Glomerular visceral epithelial cell (primary cell): ENCODE measurements around the gene MAP3K10.

ENCODE experiments used
- DNase-seq: peaks from one replicate; pipeline ENCODE4 v3.0.0-alpha.2; 2016; ENCODE audit errors: extremely low spot score

MAP3K10 gene

DNA sequence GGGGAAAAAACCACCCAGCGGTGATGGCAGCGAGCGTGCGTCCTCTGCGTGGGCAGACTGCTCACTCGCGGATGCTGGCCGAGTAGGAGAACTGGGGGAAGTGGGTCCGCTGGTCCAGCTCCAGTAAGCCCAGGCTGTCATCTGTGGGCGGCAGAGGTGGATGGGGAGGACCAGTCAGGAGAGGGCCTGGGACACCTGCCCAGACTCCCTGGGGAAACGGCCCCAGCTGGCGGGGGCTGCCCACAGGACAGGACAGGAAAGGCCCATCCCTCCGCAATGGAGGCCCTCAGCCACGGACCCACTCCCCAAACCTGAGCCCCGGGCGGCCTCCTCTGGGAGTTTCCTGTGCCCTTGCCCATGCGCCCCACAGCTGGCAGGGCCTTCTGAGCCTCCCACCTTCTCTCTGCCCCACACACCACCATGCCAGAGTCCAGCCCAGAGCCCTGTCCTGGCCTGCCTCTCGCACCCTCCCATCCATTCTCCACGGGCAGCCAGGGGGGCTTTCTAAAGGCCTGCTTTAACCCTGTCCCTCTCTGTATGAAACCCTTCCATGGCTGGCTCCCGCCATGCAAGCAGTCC lies 42.7 kb downstream of the MAP3K10 start:
- DNase-seq = no peak

DNA sequence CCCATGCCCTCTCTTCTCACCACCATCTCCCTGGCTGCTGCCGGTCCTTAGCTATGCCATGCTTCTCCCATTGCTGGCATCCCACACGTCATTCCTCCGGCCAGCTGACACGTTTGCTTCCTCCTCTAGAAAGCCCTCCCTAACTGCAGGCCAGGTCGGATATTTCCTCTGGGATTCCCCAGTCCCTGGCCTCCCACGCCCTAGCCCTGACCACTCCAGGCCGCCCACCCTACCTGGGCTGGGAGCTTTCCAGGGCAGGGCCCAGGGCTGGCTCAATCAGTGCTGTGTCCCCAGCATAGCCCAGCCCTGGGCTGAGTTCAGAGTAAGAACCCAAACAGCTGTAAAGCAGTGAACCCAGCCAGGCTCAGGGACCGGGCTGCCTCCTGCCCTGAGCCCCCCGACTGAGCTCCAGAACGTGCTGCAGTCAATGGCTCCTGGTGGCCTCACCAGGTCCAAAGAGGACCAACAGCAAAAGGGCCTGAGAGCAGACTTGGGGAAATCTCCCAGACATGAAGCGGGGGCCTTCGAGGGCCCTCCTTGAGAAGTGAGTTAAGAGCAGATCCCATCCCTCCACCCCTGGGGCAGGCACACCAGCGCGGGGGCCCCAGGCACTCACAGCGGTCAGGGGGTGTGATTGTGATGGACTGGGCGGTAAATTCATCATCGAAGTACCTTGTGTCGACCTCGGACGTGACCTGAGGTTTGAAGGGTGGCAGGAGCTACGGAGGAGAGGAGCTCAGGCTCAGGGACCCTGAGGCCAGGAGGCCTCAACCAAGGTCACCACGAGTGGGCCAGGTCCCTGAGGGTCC lies 43.4 kb downstream of the MAP3K10 start:
- no peak for DNase-seq

DNA sequence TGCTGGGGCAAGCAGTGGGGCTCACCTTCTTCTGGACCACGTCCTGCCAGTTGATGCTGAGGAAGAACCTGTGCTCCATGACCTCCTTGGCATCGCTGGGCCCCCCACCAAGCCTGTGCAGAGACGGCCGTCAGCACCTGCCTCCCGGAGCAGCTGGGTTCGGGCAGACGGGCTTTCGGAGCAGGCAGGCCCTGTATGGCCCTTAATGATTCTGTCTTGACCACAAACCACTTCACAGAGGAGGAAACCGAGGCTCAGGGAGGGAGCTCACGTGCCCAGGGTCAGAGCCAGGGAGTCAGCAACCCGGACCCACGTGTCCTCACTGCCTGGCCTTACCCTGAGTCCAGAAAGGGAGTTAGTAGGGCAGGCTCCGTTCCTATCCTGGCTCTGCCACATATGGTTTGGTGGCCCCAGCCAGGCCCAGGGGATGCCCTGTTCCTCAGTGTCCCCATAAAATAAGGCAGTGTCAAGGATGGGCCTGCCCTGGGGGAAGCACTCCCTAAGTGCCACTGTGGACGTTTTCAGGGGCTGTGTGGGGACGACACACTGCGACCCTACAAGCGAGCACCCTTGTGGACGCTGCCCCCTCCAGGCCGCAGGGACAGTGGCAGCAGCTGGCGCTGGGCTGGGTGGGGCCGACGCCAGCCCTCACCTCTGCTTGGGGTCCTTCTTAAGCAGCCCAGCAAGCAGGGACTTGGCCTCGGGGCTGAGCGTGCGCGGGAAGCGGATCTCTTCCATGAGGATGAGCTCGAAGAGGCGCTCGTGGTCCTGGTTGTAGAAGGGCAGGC lies 44.2 kb downstream of the MAP3K10 start:
- no peak for DNase-seq

DNA sequence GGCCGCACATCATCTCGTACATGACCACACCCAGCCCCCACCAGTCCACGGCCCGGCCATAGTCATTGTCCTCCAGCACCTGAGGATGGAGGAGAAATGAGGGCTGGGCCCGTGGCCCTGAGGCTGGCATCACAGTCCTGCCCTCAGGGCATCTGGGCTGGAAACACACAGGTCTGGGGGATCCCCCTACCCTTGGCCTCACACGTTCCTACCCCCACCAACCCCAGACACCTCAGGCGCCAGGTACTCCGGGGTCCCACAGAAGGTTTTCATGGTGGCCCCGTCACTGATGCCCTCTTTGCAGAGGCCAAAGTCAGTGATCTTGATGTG lies 44.8 kb downstream of the MAP3K10 start:
- DNase-seq = no peak

DNA sequence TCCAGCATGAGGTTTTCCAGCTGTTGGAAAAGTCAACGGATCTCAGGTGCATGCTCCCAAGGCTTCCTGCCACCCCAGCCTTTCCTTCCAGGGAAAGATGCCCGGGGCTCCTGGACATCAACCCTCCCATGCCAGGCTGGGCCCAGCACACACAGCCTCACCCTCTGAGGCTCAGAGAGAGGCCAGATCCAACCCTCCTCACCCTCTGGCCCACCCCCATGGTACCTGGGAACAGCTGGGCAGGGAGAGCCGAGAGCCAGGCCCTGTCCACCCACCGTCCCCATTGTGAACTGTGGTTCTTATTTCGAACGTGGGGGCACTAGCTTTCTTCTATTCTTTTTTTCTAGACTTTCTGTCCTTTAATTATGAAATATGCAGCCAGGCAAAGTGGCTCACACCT lies 45.1 kb downstream of the MAP3K10 start:
- DNase-seq = no peak

DNA sequence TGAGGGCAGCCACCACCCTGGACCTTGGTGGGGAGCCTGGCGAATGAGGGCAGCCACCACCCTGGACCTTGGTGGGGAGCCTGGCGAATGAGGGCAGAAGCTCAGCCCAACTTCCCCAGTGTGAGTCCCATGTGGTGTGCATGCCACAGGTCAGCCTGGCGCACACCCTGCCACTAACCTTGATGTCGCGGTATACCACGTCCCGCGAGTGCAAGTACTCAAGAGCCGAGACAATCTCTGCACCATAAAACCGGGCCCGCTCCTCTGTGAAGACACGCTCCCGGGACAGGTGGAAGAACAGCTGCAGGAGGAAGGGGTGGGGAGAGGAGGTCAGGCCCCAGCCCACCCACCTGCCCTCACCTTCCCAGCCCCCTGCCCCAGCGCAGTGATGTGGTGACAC lies 46.6 kb downstream of the MAP3K10 start:
- no peak for DNase-seq

GRCh38 chr19:40238775-40239174 lies 47.5 kb downstream of the MAP3K10 start:
- DNase-seq = no peak

GRCh38 chr19:40239415-40240226 lies 48.4 kb downstream of the MAP3K10 start:
- DNase-seq = no peak

DNA sequence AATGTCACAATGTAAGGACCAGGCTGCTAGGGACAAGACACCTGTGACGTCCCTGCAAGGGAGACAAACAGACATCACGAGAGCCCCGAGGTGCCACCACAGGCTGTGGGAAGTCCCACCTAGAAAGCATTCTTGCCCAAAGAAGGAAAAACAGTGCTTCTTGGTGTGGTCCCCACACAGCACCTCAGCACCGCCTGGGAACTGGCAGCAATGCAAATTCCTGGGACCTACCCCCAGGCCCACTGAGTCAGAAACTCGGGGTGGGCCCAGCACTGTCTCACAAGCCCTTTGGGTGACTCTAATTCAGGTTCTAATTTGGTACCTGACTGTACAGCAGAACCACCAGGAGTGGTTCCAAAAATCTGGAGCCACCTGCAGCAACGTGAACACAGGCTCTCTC lies 49.1 kb downstream of the MAP3K10 start:
- DNase-seq = no peak

DNA sequence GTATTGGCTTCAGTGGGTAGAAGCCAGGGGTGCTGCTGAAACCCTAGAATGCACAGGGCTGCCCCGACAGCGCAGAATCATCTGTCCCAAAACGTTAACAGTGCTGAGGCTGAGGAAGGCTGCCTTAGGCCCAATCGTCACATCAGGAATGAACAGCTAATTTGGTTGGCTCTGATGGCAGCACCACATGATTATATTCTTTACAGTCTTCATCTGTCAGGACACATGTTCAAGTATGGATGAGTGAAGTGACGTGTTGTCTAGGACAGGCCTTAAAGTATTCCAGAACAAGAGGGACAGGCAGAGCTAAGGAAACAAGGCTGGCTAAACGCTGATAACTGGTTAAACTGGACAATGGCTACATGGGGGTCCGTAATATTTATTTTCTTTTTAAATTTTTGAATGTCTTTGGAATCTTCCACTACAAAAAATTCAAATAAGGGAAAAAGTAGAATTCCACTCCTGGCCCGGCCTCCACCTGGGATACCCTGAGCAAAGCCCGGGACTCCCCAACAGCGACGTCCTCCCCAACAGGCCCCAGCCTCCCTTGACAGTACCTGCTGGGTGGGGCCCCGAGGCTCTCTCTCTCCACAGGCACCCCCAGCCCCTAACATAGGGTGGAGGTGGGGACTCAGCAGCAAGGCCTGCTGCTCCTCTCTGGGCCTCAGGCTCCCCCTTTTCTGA lies 50.0 kb downstream of the MAP3K10 start:
- no peak for DNase-seq

DNA sequence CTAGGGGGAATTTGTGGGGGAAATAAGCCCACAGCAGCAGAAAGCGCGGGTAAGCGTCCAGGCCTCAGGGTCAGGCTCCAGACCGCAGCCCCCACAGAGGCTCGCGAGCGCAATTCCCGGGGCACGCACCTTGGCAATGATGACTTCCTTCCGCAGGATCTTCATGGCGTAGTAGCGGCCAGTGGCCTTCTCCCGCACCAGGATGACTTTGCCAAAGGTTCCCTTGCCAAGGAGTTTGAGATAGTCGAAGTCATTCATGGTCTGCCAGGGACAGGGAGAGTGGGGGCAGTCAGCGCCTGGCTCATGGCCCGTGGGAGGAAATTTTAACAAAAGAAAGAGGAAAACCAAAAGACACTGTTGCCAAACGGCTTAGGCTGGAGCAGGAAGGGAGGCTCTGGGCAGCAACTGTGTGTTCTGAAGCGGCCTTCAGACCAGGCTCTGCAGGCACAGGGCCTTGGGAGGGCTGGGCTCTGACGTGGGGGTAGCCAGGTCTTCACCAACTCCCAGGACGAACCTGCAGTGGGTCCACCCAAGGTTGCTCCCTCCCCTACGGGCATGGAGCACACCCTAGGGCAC lies 50.7 kb downstream of the MAP3K10 start:
- DNase-seq = no peak

DNA sequence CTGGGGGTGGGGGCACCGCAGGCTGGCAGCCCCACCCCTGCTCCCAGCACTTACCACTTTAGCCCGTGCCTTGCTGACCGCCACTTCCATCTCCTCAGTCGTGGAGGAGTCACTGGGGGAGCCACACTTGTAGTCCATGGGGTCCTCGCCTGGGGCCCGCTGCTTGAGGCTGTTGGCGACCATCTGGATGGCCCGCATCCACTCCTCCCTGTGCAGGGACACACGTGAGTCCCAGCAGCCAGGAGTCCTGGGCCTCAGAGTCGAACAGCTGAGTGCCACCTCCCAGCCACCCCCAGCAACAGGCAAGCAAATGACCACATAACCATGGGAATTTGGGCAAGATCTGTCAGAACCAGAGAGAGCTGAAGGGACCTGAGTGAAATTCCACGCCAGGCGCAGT lies 51.3 kb downstream of the MAP3K10 start:
- no peak for DNase-seq

- no peak for DNase-seq
These were observed 52.0 kb downstream of the MAP3K10 start for GRCh38 chr19:40243181-40243580.

DNA sequence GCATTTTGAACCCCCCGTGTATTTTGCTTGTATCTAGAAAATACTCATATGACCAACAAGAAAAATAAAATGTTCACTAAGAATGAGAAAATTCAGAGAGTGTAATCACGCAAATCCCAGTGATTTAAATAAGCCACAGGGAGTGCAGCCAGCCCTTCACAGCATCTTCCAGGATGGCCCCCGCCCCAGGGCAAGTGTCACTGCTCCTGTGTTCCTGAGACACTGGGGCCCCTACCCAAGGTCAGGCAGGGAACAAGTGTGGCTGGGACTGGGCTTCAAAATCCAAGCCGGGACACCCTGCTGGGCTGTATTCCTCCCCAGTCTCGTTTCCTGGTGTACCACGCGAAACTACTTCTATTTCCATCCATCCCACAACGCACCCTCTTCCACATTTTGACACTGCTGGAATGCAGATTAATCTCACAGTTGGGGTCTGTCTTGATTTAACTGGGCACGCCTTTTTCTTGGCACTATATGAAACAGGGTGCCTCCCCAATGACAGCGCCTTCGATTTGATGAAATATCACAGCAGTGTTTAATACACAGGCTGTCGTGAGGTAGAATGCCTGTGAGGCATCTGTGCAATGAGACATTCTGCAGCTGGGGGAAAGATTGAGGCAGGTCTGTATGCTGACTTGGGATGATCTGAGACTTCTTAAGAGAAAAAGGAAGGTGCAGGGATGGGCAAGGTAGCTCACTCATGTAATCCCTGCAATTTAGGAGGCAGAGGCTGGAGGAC lies 53.5 kb downstream of the MAP3K10 start:
- no peak for DNase-seq

- no peak for DNase-seq
These were observed 54.4 kb downstream of the MAP3K10 start for GRCh38 chr19:40245506-40246128.

GRCh38 chr19:40246292-40247073 lies 55.3 kb downstream of the MAP3K10 start:
- DNase-seq = no peak

DNA sequence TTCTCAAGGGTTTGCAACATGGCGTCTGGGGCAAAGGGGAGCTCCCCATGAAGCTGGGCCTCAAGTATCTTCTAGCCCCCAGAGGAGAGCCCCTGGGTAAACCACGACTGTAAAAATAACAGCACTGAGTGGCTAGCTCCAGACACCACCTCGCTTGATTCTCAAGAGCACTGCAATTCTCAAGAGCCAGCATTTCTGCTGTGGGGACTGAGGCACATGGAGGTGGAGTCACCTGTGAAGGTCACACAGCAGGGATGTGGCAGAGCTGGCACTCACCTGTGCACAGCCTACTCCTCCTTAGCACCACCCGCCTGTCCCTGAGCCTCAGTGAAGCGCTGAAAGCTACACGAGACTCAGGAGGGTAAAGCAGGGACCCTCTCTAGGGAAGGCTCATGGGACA lies 56.0 kb downstream of the MAP3K10 start:
- no peak for DNase-seq

DNA sequence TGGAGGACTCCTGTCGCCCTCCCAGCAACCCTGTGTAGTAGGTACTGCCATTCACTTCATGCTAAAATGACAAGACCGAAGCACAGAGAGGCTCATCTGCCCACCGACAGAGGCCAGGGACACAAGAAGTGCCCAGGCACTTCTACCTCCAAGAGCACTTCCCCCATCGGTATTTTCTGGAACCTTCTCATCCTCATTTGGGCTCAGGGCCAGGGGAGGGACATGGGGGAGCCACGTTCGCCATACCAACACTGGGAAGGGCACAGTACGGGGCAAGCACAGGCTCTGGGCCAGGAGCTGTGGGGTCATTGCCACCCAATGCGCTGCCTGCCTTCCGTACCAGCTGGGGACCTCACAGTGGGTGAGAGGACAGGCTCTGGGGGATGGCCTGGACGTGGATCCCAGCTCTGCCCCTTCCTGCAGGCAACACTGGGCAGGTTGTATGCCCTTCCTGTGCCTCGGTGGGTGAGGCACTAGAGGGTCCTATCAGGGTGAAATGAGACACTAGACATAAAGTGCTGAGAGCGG lies 56.6 kb downstream of the MAP3K10 start:
- DNase-seq = no peak

DNA sequence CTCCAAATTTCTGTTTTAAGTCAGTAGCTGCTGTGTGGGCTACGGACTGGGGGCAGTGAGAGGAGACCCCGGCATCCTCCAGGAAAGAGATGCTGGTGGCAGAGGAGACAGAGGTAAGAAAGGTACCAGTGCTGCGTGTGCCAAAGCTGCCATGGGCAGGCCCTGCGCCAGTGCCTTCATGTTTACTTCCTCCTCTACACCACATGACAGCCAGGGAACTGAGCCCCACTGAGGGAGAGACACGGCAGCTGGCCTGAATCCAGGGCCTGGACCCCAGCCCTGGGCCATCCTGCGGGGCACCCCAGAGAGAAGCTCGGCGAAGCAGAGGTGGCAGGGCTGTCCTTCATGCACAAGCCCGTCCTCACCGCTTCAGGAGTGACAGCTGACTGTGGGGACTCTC lies 58.0 kb downstream of the MAP3K10 start:
- no peak for DNase-seq
